Measurements from ENCODE around the gene DECR2.
A peak's percentile ranks its signal among the peaks of the same experiment; 100 is the strongest.

Gene DECR2

DNA sequence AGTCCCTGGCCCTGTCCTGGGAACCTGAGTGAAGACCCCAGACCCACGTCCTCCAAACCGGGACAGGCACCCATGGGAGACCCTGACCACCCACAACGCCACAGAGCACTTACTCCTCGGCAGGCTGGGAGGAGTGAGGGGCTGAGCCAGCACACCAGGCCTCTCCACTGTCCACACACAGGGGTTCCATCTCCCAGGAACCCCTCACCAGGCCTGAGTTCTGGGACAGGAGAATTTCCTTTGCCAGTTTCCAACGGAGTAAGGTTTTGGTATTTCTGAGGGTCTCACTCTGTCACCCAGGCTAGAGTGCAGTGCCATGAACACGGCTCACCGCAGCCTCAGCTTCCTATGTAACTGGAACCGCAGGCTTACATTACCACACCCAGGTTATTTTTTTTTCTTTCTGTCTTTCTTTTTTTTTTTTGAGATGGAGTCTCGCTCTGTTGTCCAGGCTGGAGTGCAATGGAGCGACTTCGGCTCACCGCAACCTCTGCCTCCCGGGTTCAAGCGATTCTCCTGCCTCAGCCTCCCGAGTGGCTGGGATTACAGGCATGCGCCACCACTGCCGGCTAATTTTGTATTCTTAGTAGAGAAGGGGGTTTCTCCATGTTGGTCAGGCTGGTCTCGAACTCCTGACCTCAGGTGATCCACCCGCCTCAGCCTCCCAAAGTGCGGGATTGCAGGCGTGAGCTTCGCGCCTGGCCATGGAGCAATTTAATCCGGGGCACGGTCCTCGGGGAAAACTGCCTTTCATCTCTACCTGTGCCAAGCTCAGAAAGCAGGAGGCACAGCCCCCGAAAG lies 21.5 kb upstream of the DECR2 start:
- DNase-seq = peak; percentile 20

DNA sequence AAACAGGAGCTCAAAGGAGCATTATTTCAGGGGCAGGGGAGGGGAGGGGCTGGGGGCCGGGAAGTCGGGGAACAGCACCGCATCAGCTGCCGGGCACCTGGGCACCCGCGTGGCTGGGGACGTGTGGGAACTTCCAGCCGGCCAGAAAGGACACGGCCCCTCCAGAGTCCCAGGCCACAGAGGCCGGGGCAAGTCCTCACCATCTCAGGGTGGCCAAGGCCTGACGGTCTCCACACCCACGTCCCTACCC lies 21.0 kb upstream of the DECR2 start:
- no peak for DNase-seq

DNA sequence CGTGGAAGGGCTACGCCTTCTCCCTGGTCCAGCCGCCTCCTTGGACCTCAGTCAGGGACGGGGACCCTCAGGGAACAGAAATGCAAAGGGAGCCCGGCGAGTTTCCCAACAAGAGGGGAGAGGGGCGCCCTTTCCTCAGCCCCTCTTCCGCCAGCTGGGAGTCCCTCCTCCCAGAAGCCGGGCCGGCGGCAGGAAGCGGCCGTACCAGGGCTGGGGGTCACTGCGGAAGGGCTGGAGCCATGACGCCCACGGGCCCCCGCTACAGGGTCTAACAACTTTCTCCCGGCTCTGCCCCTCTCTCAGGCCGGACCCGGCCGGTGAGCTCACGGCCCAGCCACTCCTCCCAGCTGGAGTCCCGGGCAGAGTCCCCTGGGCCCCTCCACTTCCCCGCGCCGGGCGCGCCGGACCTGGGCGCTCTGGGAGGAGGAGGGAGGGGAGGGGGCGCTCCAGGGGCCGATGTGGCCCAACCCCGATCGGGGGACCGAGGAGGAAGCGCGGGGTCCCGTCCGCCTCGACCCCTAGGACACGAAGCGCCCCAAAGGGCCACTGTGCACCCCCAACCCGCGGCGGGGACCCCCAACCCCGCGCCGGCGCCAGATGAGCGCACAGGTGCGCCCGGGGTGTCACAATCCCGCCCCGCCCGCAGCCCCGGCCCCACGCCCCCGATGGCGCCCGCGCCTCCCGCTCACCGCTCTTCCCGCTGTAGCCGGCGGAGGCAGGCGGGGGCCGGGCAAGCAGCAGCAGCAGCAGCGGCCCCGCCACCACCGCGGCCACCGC lies 20.5 kb upstream of the DECR2 start:
- peak; percentile 49 for DNase-seq

DNA sequence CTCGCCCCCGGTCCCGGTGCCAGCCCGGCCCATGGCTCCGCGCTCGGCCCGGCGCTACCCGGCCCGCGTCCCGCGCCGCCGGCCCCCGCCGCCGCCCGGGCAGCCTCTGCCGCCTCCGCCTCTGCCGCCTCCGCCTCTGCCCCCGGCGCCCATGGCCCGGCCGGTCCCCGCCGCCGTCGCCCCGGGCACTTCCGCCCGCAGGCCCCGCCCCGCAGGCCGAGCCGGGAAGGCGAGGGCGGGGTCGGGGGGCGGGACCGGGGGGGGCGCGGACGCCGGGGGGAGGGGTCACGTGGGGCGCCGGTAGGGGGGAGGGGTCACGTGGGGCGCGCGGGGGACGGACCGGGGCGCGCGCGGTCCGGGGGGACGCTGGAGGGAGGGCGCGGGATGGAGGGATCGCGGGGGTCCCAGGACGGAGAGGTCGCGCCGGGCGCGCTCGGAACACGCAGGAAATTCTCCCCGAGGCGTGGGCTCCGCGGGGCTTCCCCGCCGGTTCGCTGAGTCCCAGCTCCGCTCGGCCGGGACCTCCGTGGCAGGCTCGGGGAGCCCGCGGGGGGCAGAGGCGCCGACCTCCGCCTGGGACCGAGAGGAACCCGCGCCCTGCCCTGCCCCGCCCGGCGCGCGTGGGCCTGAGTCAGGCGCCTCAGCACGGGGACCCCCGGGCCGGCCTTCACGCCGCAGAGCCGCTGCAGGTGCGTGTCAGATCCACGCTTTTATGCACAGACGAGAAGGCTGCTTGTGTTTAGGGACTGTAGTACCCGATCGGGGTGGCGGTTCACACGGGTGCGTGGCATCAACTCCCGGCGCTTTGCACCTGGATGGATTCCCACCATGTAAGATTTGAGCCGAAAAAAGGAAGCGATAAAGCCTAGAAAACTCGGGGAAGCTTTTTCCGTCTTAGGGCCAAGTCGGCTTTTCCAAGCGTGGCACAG lies 19.6 kb upstream of the DECR2 start, which contains the start of gene PGAP6:
Gene PGAP6, minus strand, starts transcription at position 190 of the 929 bp plus-strand sequence. Its CDS starts 157 bp downstream, at position 33.
- peak; percentile 71 for DNase-seq

DNA sequence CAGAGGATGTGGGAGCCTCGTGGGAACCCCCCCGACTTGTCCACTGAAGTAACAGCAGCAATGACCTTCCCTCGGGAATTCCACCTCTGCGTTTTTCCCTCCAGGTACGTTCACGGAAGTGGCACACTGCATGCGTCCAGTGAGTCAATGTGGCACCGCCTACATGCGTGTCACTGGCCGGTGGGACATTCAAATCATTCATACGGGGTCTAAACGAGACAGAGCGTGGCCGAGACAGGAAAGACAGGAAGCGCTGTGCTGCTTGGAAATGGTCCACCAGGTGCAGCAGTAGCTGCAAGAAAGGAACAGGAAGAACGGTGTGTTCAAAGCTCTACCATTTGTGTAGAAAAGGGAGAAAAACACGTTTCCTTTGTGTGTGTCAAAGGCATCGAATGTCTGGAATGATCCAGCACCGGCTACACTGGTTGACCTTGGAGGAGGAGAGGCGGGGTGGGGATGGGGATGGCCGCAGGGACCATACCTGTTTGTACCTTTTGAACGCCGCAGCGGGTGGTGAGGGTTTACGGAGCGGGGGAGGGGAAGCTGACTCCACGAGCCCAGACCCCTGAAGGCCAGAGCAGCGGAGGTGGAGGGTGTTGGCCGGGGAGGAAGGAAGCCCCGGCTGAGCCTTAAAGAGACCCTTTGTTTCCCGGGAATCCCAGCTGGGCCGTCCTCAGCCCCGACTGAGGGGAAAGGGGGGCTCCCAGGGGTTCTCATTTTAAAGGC lies 18.2 kb upstream of the DECR2 start:
- peak; percentile 25 for DNase-seq

DNA sequence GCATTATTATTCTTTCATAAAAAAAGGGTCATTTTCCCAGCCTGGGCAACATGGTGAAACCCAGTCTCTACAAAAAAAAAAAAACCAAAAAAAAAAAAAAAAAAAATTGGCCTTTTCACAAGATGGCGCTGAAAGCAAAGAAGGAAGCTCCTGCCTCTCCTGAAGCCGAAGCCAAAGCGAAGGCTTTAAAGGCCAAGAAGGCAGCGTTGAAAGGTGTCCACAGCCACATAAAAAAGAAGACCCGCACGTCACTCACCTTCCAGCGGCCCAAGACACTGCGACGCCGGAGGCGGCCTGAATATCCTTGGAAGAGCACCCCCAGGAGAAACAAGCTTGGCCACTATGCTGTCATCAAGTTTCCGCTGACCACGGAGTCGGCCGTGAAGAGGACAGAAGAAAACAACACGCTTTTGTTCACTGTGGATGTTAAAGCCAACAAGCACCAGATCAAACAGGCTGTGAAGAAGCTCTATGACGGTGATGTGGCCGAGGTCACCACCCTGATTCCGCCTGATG lies 15.0 kb upstream of the DECR2 start:
- peak; percentile 14 for DNase-seq

DNA sequence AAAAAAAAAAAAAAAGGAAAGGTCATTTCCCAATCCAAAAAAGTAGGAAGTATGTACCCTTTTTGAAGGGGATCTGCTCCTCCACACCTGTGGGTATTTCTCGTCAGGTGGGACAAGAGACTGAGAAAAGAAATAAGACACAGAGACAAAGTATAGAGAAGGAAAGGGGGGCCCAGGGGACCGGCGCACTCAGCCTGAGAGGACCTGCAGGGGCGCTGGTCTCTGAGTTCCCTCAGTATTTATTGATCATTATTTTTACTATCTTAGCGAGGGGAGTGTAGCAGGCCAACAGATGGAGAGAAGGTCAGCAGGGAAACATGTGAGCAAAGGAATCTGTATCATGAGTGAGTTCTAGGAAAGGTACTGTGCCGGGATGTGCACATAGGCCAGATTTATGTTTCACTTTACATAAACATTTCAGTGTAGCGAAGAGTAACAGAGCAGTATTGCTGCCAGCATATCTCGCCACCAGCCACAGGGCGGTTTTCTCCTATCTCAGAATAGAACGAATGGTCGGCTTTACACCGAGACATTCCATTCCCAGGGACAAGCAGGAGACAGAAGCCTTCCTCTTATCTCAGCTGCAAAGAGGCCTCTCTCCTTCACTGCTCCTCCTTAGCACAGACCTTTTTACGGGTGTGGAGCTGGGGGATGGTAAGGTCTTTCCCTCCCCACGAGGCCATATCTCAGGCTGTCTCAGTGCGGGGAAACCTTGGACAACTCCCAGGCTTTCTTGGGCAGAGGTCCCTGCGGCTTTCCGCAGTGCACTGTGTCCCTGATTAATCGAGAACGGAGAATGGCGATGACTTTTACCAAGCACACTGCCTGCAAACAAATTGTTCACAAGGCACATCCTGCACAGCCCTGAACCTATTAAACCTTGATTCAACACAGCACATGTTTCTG lies 13.7 kb upstream of the DECR2 start:
- DNase-seq = peak; percentile 24

DNA sequence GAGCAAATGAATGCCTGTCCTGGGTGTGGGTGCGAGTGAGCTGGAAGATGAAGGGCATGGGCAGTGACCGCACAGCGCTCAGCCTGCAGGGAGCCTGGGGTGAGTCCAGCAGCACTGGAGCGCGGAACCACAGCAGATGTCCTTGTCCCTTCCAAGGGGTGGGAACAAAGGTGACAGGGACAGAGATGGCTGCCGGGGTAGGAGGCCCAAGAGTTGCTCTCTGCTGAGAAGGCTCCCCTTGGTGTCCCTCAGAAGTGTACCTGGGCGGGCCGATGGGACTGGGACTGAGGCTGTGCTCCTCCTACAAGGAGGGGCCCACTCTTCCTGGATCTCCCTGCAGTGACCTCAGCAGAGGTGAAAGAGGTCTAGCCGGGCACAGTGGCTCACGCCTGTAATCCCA lies 12.3 kb upstream of the DECR2 start:
- peak; percentile 12 for DNase-seq

DNA sequence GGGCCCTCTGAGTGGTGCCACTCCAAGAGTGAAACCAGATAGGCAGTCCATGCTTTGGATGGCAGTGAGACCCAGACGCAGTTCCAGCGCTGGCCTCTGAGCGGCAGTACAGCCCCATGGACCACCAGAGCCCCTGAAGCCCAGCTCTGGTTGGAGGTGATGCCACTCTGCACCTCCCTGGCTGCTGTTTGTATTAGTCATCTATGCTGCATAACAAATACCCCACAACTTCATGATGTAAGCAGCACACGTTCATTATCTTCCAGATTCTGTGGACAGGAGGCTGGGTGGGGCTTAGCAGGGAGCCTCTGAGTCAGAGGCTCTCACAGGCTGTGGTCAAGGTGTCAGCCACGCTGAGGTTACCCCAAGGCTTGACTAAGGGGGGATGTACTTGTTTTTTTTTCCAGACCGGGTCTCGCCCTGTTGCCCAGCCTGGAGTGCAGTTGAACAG lies 9.8 kb upstream of the DECR2 start:
- peak; percentile 57 for DNase-seq

DNA sequence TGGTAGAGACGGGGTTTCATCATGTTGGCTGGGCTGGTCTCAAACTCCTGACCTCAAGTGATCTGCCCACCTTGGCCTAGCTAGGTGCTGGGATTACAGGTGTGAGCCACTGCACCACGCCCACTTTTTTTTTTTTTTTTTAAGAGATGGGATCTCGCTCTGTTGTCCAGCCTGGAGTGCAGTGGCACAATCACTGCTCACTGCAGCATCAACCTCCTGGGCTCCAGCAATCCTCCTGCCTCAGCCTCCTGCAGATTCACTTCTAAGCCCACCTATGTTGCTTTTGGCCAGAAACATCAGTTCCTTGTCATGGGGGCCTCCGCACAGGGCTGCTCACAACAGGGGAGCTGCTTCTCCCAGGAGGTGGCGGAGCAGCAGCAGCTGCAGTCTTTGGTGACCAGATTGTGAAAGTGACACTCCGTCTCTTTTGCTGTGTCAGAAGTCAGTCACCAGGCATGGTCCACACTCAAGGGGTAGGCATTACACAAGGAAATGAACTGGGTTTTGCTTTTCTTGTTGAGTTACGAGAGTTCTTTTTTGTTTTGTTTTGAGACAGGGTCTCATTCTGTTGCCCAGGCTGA lies 9.1 kb upstream of the DECR2 start:
- DNase-seq = peak; percentile 21

DNA sequence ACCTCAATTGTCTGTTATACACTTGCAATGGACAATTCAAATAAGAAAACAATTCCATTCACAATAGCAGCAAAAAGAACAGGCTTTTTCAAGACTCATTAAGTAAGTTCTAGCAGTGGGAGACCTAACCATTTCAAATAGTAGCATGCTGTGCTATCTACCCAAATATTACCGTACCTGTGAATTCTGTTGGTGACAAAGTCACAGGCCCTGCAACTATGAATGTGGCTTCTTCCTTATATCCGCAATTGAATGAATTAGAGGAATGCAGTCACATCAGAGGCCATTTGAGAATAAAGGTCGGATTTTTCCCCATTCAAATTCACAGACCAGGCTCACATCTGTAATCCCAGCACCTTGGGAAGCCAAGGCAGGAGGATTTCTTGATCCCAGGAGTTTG lies 5.5 kb upstream of the DECR2 start:
- DNase-seq = no peak

DNA sequence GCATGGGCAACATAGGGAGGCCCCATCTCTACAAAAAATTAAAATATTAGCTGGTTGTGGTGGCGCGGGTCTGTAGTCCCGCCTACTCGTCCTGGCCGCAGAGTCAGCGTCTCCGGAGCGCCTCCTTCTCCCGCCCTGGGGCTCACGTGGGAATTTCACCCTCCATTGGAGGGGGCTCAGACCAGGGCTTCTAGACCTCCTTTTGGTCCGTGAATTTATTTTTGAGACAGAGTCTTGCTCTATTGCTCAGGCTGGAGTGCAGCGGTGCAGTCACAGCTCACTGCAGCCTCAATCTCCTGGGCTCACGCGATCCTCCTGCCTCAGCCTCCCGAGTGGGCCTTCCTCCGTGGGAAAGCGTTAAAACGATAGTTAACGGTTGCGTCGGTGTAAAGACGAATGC lies 5.1 kb upstream of the DECR2 start:
- DNase-seq = no peak

DNA sequence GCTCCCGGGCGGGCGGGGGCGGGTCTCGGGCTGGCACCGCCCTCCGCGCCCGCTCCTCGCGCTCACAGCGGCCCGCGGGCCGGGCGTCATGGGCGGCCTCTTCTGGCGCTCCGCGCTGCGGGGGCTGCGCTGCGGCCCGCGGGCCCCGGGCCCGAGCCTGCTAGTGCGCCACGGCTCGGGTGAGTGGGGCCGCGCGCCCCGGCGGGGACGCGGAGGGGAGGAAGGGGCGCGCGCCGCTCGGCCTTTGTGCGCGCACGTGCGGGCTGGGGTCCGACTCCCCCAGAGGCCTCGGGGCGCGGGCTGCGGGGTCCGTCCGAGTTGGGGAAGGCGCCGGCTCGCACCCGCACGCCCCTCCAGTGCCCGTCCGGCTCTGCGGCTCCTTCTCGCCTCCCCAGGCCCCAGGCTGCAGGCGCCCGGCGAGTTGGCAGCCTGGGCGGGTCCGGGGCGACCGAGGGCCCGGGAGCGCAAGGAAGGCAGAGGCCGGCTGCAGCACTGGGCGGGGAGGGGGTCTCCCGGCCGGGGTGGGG lies 4.5 kb upstream of the DECR2 start, which contains the start of gene NME4:
Gene NME4, plus strand, starts transcription at position 65 of the 527 bp plus-strand sequence. Its CDS starts 24 bp downstream, at position 89.
- no peak for DNase-seq

DNA sequence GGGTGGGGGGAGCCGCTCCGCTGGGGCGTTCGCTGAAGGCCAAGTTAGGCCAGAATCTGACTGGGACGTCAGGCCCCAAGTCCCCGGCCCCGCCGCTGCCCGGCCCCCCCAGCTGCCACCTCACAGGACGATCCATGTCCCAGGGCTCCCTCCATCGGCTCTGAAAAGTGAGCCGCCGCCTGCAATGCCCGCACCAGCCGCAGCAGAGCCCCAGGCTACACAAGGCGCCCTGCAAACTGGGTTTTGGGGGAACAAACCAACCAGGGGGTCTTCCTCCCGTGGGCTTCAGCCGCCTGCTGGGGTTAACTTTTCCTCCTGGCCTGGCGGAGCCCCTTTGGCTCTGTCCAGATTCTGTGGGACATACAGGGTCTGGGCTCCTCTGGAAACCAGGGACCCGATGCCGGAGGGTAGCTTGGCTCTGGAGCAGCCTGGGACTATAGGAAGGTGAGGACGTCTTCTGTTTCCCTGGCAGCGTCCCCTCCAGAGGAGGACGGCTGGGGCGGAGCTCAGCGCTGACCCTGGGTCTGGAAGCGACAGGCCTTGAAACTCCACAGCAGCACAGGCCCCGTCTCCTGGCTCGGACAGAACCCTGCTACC lies 3.9 kb upstream of the DECR2 start:
- DNase-seq = peak; percentile 78

DNA sequence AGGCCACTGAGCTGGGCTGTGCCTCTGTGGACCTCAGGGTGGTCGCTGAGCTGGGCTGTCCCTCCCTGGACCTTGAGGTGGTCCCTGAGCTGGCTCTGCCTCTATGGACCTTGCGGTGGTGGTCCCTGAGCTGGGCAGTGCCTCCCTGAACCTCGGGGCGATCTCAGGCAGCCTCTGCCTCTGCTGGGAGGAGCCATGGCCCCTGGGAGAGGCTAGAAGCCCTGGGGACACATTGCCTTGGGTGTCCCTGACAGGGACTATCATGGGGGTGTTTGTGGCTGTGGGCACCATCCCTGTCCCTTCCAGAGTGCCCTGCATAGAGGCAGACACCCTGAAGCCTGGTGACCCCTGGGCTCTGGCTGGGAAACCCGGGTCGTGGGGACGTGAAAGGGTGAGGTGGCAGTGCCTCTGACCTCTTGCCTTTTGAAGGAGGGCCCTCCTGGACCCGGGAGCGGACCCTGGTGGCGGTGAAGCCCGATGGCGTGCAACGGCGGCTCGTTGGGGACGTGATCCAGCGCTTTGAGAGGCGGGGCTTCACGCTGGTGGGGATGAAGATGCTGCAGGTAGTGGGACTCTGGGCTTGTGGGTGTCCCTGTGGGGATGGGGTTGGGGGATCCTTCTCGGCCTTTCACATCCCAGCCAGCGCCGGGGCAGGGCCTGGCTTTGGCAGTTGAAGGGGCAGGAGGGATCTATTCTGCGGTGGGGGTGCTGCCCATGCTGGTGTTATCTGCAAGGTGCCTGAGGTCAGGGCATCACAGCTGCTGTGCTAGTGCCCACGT lies 2.9 kb upstream of the DECR2 start:
- DNase-seq = no peak

DNA sequence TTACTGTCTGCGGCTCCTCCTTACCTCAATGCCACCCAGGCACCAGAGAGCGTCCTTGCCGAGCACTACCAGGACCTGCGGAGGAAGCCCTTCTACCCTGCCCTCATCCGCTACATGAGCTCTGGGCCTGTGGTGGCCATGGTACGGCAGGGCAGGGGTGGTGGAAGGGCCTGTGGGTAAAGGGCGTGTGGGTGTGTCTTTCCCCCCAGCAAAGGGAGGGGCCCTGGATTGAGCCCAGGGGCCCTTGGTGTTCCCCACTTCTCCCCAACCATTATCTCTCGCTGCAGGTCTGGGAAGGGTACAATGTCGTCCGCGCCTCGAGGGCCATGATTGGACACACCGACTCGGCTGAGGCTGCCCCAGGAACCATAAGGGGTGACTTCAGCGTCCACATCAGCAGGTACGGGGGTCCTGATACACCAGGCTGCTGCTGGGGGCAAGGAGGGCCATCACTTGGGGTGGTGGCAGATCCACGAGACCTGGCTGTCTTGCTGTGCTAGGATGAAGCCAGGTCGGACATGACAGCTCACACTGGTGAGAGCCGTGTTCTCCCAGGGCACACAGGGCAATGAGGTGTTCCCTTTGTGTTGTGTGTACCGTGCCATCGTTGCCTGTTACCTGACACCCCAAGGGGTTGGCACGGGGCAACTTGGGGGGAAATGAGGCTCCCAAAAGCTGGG lies 2.2 kb upstream of the DECR2 start:
- DNase-seq = no peak

DNA sequence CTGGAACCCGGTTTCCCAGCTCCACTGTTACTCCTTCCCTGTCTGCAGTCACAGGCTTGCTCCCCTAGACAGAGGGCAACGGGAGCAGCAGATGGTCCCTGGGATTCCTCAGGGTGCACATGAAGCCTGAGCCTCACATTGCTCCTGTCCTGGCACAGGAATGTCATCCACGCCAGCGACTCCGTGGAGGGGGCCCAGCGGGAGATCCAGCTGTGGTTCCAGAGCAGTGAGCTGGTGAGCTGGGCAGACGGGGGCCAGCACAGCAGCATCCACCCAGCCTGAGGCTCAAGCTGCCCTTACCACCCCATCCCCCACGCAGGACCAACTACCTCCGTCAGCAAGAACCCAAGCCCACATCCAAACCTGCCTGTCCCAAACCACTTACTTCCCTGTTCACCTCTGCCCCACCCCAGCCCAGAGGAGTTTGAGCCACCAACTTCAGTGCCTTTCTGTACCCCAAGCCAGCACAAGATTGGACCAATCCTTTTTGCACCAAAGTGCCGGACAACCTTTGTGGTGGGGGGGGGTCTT lies 1.6 kb upstream of the DECR2 start:
- no peak for DNase-seq

DNA sequence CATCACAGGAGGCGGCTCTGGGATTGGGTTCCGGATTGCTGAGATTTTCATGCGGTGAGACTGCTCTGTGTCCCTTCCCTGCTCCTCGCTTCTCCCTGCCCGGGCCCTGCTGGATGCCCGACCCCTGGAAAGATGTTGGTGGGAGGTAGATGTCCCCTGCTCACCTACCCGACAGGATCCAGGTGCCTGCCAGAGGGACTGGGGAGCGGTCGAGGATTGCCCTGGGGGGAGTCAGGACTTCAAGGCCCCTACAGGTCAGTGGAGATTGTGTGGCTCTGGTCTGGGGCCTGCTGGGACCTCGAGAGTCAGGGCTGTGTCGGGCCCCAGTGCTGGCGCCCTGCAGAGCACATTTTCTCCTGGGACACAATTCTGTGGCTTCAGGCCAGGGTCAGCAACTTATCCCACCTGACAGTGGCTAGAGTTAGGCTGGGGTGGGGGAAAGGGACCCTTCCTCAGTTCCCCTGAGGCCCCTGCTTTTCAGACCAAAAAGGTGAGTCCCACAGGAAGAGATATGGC lies 3.3 kb downstream of the DECR2 start:
- DNase-seq = no peak

All from right hindlimb (tissue), 1 donor.